ENCODE results near the gene GPR65.

Gene GPR65

DNA sequence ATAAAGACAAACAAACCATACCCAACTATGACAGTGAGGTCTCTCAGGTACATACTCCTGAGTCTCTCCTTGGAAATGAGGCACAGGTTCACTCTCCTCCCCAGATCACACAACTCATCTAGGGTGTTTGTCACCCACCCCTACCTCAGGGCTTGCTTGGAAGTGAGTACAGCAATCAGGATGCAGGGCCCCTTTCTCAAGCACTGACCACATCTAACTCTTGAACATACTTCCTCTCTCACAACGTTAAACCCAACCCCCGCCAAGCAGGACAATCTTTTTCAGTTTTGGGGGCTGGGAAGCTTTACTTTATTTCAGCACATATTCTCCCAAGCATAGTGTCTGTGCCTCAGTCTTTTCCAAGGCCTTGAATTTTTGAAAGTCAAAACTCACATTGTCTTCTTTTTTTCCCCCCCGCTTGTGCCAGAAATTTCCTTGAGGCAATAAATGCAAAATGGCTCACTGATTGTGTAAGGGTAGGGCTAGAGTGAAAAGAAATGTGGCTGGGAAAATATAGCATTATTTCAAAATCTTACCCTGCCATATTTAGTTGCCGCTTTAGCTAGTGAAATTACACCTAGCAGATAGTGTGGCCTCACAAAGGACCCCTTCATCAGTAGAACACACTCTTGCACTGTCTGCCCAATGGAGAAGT, 2.4 kb upstream of the GPR65 start:
- Histone ChIP-seq H3K4me1 (ENCODE audit: control extremely low read depth in 1 of 4, control insufficient read depth in 4 of 4, insufficient read depth in 4 of 4, low read length in 3 of 4) (peaks cover 12 to 85% (median 45%) of the 10 kb centered on the region in 4 experiments), H3K9me3 (ENCODE audit: control extremely low read depth in 1 of 5, control insufficient read depth in 4 of 5, insufficient read depth in 2 of 5, low read depth in 1 of 5, low read length in 4 of 5) (no peaks in the 10 kb centered on the region), H3K27me3 (replicated peaks in 2 of 5; ENCODE audit: control insufficient read depth in 4 of 5, insufficient read depth in 5 of 5, low read length in 4 of 5) (no peaks in the 10 kb centered on the region), H3K36me3 (ENCODE audit: control insufficient read depth in 4 of 4, insufficient read depth in 4 of 4, low read length in 3 of 4) (no peaks in the 10 kb centered on the region), H3K27ac (ENCODE audit: insufficient read depth in 1 of 2, low read depth in 1 of 2, low read length in 2 of 2, poor library complexity in 1 of 2, severe bottlenecking in 2 of 2) (peak overlapping the region in 1 of 2 experiments; percentile 44), H3K4me3 (ENCODE audit: control insufficient read depth in 1 of 7, extremely low read depth in 1 of 7, insufficient read depth in 4 of 7, low read depth in 2 of 7, low read length in 6 of 7) (peak overlapping the region in 3 of 7 experiments; percentile 28 to 48 (median 34))
- CTCF ChIA-PET, result interaction anchor here (1.1 kb wide), 1 partner anchor 15 kb away, joined by 3 read pairs; no protein-coding TSS in a partner anchor
- 36% methylated on average over 3 of the region's 4 CpGs for WGBS (ENCODE audit: insufficient coverage)
- POLR2A ChIA-PET, result no interaction called here
- peak in 2 of 3 donors; percentile 75 to 84 for DNase-seq

DNA sequence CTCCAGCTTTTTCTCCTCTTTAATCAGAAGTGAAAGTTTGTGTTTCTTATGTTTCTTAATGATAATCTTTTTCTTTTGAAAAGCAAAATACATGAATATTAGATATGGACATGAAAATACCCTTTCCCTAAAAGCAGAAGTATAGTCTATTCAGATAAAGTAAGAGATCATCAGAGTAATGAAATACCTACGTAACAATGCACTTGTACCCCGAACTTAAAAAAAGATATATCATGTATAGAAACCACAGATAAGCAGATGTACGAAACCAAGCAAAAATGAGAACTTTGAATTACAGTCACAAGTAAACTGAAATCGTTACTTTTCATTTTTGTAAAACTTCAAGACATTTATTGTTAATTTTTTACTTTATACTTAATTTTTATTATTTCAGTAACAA, 1.5 kb upstream of the GPR65 start:
- CTCF ChIA-PET, result interaction anchor here (1.1 to 3.0 kb wide), 2 partner anchors 11 to 14 kb away, joined by 3 to 9 read pairs; no protein-coding TSS in a partner anchor

DNA sequence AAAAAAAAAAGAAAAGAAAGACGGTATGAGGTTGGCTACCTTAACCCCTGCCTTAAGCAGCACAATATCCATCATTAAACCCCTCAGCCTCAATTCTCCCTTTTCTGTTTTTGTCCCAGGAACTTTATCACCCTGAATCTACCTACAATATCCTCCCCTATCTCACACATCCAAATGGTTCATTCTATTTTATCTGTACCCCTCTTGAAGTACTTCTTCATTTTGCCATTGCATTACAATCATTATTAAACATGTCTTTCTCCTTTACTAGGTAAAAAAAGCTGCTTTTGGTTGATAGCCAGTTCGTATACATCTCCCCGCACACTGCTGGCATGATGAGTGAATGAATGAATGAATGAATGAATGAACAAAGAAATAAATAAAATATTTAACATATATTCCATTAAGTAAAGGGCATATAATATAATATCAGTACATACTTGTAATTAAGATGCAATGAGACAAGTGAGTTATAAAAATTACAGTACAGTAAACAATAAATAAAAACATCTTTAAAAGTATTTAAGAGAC, 364 bp upstream of the GPR65 start:
- no peaks in the 10 kb centered on the region for H3K27me3 ChIP-seq (replicated peaks in 2 of 5; ENCODE audit: control insufficient read depth in 4 of 5, insufficient read depth in 5 of 5, low read length in 4 of 5)
- peaks cover 12 to 81% (median 42%) of the 10 kb centered on the region in 4 experiments for H3K4me1 ChIP-seq (ENCODE audit: control extremely low read depth in 1 of 4, control insufficient read depth in 4 of 4, insufficient read depth in 4 of 4, low read length in 3 of 4)
- POLR2A ChIA-PET, result interaction anchor here (0.6 kb wide), 1 partner anchor 85 kb away, joined by 3 read pairs; no protein-coding TSS in a partner anchor
- H3K4me3 ChIP-seq (ENCODE audit: control insufficient read depth in 1 of 7, extremely low read depth in 1 of 7, insufficient read depth in 4 of 7, low read depth in 2 of 7, low read length in 6 of 7), result peak overlapping the region in 4 of 7 experiments; percentile 35 to 64 (median 46)
- WGBS (ENCODE audit: insufficient coverage), result no CpG with 5 or more reads among the region's 3 CpGs
- CTCF ChIA-PET, result interaction anchor here (1.5 to 3.0 kb wide), 2 partner anchors 10 to 11 kb away, joined by 7 to 9 read pairs; partner anchors contain the start of gene GALC
- no peaks in the 10 kb centered on the region for H3K36me3 ChIP-seq (ENCODE audit: control insufficient read depth in 4 of 4, insufficient read depth in 4 of 4, low read length in 3 of 4)
- DNase-seq, result peak in 2 of 3 donors; percentile 41 to 57
- H3K27ac ChIP-seq (ENCODE audit: insufficient read depth in 1 of 2, low read depth in 1 of 2, low read length in 2 of 2, poor library complexity in 1 of 2, severe bottlenecking in 2 of 2), result no peak overlapping the region
- no peaks in the 10 kb centered on the region for H3K9me3 ChIP-seq (ENCODE audit: control extremely low read depth in 1 of 5, control insufficient read depth in 4 of 5, insufficient read depth in 2 of 5, low read depth in 1 of 5, low read length in 4 of 5)

More for the DNA sequence above, 1.5 kb upstream of the GPR65 start:
- Histone ChIP-seq H3K27ac (ENCODE audit: insufficient read depth in 1 of 2, low read depth in 1 of 2, low read length in 2 of 2, poor library complexity in 1 of 2, severe bottlenecking in 2 of 2) (no peak overlapping the region), H3K36me3 (ENCODE audit: control insufficient read depth in 4 of 4, insufficient read depth in 4 of 4, low read length in 3 of 4) (no peaks in the 10 kb centered on the region), H3K9me3 (ENCODE audit: control extremely low read depth in 1 of 5, control insufficient read depth in 4 of 5, insufficient read depth in 2 of 5, low read depth in 1 of 5, low read length in 4 of 5) (no peaks in the 10 kb centered on the region), H3K4me3 (ENCODE audit: control insufficient read depth in 1 of 7, extremely low read depth in 1 of 7, insufficient read depth in 4 of 7, low read depth in 2 of 7, low read length in 6 of 7) (no peak overlapping the region), H3K27me3 (replicated peaks in 2 of 5; ENCODE audit: control insufficient read depth in 4 of 5, insufficient read depth in 5 of 5, low read length in 4 of 5) (no peaks in the 10 kb centered on the region), H3K4me1 (ENCODE audit: control extremely low read depth in 1 of 4, control insufficient read depth in 4 of 4, insufficient read depth in 4 of 4, low read length in 3 of 4) (peaks cover 12 to 83% (median 47%) of the 10 kb centered on the region in 4 experiments)
- WGBS (ENCODE audit: insufficient coverage), result no CpG with 5 or more reads among the region's 4 CpGs
- POLR2A ChIA-PET, result no interaction called here
- DNase-seq, result peak; percentile 15 to 46 (median 40)

DNA sequence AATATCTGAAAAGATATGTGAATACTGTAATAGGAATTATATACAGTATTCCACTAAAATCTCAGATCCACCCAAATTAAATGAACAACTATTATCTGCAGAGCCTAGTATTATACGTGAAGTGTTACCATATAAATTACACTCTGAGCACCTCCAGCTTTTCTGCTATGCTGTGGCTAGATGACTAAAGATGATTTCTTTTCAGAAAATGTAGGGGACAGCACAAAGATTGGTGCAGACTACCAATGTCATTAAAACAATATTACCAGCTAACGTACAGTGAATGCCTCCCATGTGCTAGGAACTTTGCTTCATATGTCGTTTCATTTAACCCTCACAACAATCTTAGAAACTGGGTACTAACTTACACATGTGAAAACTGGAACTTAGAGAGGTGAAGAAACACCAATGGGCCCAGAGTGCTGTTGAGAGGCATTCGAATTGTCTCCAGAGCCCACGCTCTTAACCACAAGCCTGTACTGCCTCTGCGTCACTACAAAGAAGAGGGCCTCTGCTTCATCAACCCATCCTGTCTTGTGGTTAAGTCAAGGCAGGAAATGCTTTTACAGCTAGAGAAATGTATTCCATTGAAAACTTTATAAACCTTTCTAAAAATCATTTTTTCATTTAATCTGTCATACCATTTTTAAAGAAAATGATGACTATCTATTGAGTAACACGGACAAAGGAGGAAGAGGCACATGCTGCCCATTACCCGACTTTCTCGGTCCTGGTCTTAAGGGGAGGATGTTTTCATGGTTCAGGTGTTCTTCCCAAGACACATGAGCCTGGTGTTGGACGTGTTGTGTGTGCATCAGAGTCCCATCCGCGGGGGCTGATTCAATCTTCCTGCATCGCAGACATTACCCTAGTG, 1.3 kb downstream of the GPR65 start:
- peak; percentile 40 to 74 (median 62) for DNase-seq
- no peaks in the 10 kb centered on the region for H3K36me3 ChIP-seq (ENCODE audit: control insufficient read depth in 4 of 4, insufficient read depth in 4 of 4, low read length in 3 of 4)
- H3K27me3 ChIP-seq (replicated peaks in 2 of 5; ENCODE audit: control insufficient read depth in 4 of 5, insufficient read depth in 5 of 5, low read length in 4 of 5), result no peaks in the 10 kb centered on the region
- ChIA-PET CTCF (interaction anchor here (3.0 kb wide), 1 partner anchor 8 kb away, joined by 9 read pairs; no protein-coding TSS in a partner anchor), POLR2A (no interaction called here)
- WGBS (ENCODE audit: insufficient coverage), result 64% methylated on average over 4 of the region's 13 CpGs
- peak overlapping the region in 1 of 2 experiments; percentile 35 for H3K27ac ChIP-seq (ENCODE audit: insufficient read depth in 1 of 2, low read depth in 1 of 2, low read length in 2 of 2, poor library complexity in 1 of 2, severe bottlenecking in 2 of 2)
- peaks cover 12 to 69% (median 36%) of the 10 kb centered on the region in 4 experiments for H3K4me1 ChIP-seq (ENCODE audit: control extremely low read depth in 1 of 4, control insufficient read depth in 4 of 4, insufficient read depth in 4 of 4, low read length in 3 of 4)
- H3K9me3 ChIP-seq (ENCODE audit: control extremely low read depth in 1 of 5, control insufficient read depth in 4 of 5, insufficient read depth in 2 of 5, low read depth in 1 of 5, low read length in 4 of 5), result no peaks in the 10 kb centered on the region
- H3K4me3 ChIP-seq (ENCODE audit: control insufficient read depth in 1 of 7, extremely low read depth in 1 of 7, insufficient read depth in 4 of 7, low read depth in 2 of 7, low read length in 6 of 7), result peak overlapping the region in 1 of 7 experiments; percentile 64

DNA sequence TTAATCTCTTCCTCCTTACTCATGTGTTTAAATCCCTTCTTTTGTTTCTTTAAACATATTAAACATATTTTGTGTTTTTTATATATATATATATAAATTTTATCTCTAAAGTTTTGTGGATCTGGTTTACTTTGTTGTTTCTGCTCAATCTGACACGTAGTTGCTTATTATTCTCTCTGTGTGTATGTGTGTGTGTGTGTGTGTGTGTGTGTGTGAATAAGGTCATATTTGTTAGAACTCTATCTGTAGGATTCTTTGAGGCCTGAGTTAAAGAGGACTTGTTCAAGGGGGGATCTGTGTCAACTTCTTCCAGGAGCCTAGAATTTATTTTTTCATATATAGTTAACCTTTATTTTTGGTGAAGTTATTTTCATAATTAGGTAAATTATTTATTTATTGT, 2.7 kb downstream of the GPR65 start:
- Histone ChIP-seq H3K27ac (ENCODE audit: insufficient read depth in 1 of 2, low read depth in 1 of 2, low read length in 2 of 2, poor library complexity in 1 of 2, severe bottlenecking in 2 of 2) (no peak overlapping the region), H3K4me3 (ENCODE audit: control insufficient read depth in 1 of 7, extremely low read depth in 1 of 7, insufficient read depth in 4 of 7, low read depth in 2 of 7, low read length in 6 of 7) (no peak overlapping the region), H3K27me3 (replicated peaks in 2 of 5; ENCODE audit: control insufficient read depth in 4 of 5, insufficient read depth in 5 of 5, low read length in 4 of 5) (no peaks in the 10 kb centered on the region), H3K9me3 (ENCODE audit: control extremely low read depth in 1 of 5, control insufficient read depth in 4 of 5, insufficient read depth in 2 of 5, low read depth in 1 of 5, low read length in 4 of 5) (no peaks in the 10 kb centered on the region), H3K4me1 (ENCODE audit: control extremely low read depth in 1 of 4, control insufficient read depth in 4 of 4, insufficient read depth in 4 of 4, low read length in 3 of 4) (peaks cover 6 to 55% (median 23%) of the 10 kb centered on the region in 4 experiments), H3K36me3 (ENCODE audit: control insufficient read depth in 4 of 4, insufficient read depth in 4 of 4, low read length in 3 of 4) (no peaks in the 10 kb centered on the region)
- WGBS (ENCODE audit: insufficient coverage), result no CpG with 5 or more reads among the region's 1 CpG
- ChIA-PET POLR2A (no interaction called here), CTCF (no interaction called here)
- no peak for DNase-seq

DNA sequence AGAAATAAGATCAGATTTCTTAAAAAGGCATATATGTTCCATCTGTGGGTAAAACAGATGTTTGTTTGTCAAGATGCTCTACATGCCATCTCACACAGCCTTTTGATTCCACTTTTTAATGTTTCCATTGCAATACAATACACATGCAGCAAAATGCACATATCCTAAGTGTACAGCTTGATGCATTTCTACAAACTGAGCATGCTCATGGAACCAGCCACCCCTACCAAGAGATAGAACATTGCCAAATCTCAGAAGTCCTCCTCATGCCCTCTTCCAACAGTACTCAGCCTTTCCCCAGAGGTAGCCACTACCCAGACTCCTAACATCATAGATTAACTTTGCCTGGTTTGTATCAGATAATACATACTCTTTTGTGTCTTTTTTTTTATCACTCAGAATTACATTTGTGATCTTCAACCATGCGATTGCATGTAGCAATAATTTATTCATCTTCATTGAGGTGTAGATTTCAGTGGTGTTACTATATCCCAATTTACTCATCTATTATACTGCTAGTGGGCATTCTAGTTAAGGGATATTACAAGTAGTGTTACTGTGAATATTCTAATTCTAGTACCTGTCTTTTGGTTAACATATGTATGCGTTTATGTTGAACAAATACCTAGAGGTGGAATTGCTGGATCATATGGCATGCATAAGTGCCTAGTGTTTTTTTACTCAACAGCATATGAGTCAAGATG, 3.3 kb downstream of the GPR65 start:
- WGBS (ENCODE audit: insufficient coverage), result no CpG with 5 or more reads among the region's 2 CpGs
- H3K27me3 ChIP-seq (replicated peaks in 2 of 5; ENCODE audit: control insufficient read depth in 4 of 5, insufficient read depth in 5 of 5, low read length in 4 of 5), result no peaks in the 10 kb centered on the region
- H3K4me1 ChIP-seq (ENCODE audit: control extremely low read depth in 1 of 4, control insufficient read depth in 4 of 4, insufficient read depth in 4 of 4, low read length in 3 of 4), result peaks cover 3 to 49% (median 18%) of the 10 kb centered on the region in 4 experiments
- CTCF ChIA-PET, result no interaction called here
- H3K9me3 ChIP-seq (ENCODE audit: control extremely low read depth in 1 of 5, control insufficient read depth in 4 of 5, insufficient read depth in 2 of 5, low read depth in 1 of 5, low read length in 4 of 5), result no peaks in the 10 kb centered on the region
- H3K27ac ChIP-seq (ENCODE audit: insufficient read depth in 1 of 2, low read depth in 1 of 2, low read length in 2 of 2, poor library complexity in 1 of 2, severe bottlenecking in 2 of 2), result no peak overlapping the region
- no peaks in the 10 kb centered on the region for H3K36me3 ChIP-seq (ENCODE audit: control insufficient read depth in 4 of 4, insufficient read depth in 4 of 4, low read length in 3 of 4)
- no peak for DNase-seq
- H3K4me3 ChIP-seq (ENCODE audit: control insufficient read depth in 1 of 7, extremely low read depth in 1 of 7, insufficient read depth in 4 of 7, low read depth in 2 of 7, low read length in 6 of 7), result no peak overlapping the region
- POLR2A ChIA-PET, result no interaction called here
